ENCODE measurements around the gene ZNF132. TPM values are rescaled to one million over a fixed set of nuclear protein-coding genes. Genes with fewer than 3 reads are reported as not detected.

ZNF132 gene
- total and polyA plus RNA-seq, 3 donors from 2014 or later, result 5.5 to 11.6 (median 11.4) TPM

DNA sequence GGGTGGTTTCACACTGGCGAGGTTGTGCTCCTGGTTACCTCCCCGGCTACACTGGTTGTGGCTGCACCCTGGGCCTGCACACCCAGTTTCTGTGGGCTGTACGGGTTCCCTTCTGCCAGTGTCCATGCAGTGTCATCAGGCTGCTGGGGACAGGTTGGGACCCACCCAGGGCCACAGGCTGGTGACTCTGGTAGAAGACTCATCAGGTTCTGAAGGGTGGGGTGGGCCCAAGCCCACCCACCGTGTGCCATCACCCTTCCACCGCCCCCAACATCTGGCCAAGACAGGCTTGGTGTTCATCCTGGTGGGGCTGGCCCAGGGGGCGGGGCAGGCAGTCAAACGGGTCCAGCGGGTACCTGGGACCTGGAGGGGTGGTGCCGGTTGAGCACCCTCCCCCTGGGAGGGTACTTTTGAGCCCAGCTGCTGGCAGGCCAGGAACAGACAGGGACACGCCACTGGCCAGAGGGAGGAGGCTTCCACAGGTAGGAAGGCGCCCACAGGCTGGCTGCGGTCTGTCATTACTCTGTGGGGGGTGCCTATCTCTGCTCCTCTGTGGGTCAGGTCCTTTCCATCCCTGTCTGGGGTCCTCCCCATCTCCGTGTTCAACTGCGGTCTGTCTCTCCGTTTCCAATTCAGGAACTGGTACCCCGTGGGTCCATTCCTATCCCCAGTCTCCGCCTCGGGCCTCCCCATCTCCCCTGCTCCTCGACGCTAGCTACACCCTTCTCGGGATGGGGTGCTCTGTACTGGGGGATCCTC lies 44.6 kb downstream of the ZNF132 start, which contains the start of gene RNF225:
Gene RNF225, plus strand, starts transcription at position 437 of the 759 bp plus-strand sequence. CDS start 434 bp downstream, outside the sequence.
- Histone ChIP-seq H3K27me3 (no peaks in the 10 kb centered on the region), H3K9me3 (no peaks in the 10 kb centered on the region), H3K4me3 (peak within 1 kb of the TSS; percentile 18 to 34), H3K27ac (no peak within 1 kb of the TSS), H3K36me3 (ENCODE audit: low read depth, missing control alignments) (no peaks in the 10 kb centered on the region), H3K4me1 (peaks cover 6% of the 10 kb centered on the region)
- DNase-seq, result no peak
- intact Hi-C loops (cut with DNase I; ENCODE audit: low total_unique reads), result no loop called here
- TF ChIP-seq POLR2A (IDR thresholded peaks at IDR 0.05), result no peak
- TF ChIP-seq, protein P1, sequence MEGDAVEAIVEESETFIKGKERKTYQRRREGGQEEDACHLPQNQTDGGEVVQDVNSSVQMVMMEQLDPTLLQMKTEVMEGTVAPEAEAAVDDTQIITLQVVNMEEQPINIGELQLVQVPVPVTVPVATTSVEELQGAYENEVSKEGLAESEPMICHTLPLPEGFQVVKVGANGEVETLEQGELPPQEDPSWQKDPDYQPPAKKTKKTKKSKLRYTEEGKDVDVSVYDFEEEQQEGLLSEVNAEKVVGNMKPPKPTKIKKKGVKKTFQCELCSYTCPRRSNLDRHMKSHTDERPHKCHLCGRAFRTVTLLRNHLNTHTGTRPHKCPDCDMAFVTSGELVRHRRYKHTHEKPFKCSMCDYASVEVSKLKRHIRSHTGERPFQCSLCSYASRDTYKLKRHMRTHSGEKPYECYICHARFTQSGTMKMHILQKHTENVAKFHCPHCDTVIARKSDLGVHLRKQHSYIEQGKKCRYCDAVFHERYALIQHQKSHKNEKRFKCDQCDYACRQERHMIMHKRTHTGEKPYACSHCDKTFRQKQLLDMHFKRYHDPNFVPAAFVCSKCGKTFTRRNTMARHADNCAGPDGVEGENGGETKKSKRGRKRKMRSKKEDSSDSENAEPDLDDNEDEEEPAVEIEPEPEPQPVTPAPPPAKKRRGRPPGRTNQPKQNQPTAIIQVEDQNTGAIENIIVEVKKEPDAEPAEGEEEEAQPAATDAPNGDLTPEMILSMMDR (IDR thresholded peaks at IDR 0.05), result no peak
- 9 to 45% methylated on average over 9 to 21 of the region's 21 CpGs for WGBS, 2 donors

DNA sequence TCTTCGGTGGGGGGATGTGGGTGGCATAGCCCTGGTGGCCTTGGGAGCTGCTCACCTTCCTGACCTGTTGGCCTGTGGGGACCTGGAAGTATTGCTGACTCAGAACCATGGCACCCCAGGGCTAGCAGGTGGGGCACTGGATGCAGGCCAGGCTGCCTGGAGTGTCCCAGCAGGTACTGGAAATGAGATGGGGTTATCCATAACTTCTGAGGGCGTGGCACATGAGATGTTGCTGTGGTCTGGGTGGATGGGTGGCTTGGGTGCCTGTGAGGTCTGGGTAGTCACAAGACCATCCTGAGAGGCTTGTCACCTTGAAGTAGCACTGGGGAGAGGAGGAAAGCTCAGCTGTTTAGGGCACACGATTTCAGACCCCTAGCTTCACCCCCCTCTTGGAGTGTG lies 45.1 kb downstream of the ZNF132 start:
- Histone ChIP-seq H3K4me1 (peaks cover 5% of the 10 kb centered on the region), H3K27me3 (no peaks in the 10 kb centered on the region), H3K27ac (no peak overlapping the region), H3K4me3 (no peak overlapping the region), H3K36me3 (ENCODE audit: low read depth, missing control alignments) (no peaks in the 10 kb centered on the region), H3K9me3 (no peaks in the 10 kb centered on the region)
- TF ChIP-seq, protein P1 (IDR thresholded peaks at IDR 0.05), result no peak
- no peak for TF ChIP-seq POLR2A (IDR thresholded peaks at IDR 0.05)
- no peak for DNase-seq
- intact Hi-C loops (cut with DNase I; ENCODE audit: low total_unique reads), result no loop called here
- WGBS, 2 donors, result 72 to 100% methylated on average over 2 to 3 of the region's 3 CpGs

DNA sequence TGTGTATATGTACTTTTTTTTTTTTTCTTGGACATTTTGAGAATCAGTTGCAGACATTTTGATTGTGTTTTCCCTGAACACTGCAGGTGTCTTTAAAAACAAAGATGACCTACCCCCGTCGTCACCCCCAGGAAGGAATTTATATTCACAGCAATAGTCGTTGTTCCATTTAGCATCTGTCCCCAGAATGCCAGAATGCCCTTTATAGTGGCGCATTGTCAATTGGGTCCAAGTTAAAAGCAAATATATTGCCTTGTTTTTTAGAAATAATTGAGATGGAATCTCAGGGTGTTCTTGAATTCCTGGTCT lies 46.3 kb downstream of the ZNF132 start:
- Histone ChIP-seq H3K36me3 (ENCODE audit: low read depth, missing control alignments) (no peaks in the 10 kb centered on the region), H3K4me1 (peaks cover 5% of the 10 kb centered on the region), H3K27me3 (no peaks in the 10 kb centered on the region), H3K9me3 (no peaks in the 10 kb centered on the region), H3K27ac (no peak overlapping the region), H3K4me3 (no peak overlapping the region)
- 82 to 90% methylated on average over 4 of the region's 4 CpGs for WGBS, 2 donors
- intact Hi-C loops (cut with DNase I; ENCODE audit: low total_unique reads), result no loop called here
- no peak for DNase-seq
- TF ChIP-seq, protein P1 (IDR thresholded peaks at IDR 0.05), result no peak
- no peak for TF ChIP-seq POLR2A (IDR thresholded peaks at IDR 0.05)

DNA sequence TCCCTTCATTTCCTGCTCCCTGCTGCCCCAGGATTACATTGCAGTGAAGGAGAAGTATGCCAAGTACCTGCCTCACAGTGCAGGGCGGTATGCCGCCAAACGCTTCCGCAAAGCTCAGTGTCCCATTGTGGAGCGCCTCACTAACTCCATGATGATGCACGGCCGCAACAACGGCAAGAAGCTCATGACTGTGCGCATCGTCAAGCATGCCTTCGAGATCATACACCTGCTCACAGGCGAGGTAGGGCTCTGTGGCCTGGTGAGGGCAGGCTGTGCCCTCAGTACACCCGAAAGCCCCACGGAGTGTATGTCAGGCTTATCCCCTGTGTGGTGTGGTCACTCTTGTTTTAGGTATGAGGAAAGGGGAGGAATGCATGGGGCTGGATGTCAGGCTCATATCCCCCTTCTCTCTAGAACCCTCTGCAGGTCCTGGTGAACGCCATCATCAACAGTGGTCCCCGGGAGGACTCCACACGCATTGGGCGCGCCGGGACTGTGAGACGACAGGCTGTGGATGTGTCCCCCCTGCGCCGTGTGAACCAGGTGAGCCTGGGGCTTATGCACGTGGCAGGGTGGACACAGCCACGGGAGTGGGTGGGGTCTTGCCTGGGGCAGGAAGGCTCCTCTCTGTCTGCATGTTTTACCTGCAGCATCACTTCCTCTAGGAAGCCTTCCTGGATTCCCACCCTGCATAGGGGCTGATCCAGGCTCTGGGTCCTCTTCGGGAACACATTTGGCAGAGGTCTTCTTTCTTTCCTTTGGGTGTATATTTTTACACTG lies 46.8 kb downstream of the ZNF132 start:
- Histone ChIP-seq H3K4me3 (no peak overlapping the region), H3K27ac (no peak overlapping the region), H3K9me3 (no peaks in the 10 kb centered on the region), H3K36me3 (ENCODE audit: low read depth, missing control alignments) (no peaks in the 10 kb centered on the region), H3K27me3 (no peaks in the 10 kb centered on the region), H3K4me1 (peaks cover 5% of the 10 kb centered on the region)
- no peak for DNase-seq
- intact Hi-C loops (cut with DNase I; ENCODE audit: low total_unique reads), result no loop called here
- WGBS, 2 donors, result 89 to 91% methylated on average over 16 to 26 of the region's 26 CpGs
- TF ChIP-seq, protein P1 (IDR thresholded peaks at IDR 0.05), result no peak
- TF ChIP-seq POLR2A (IDR thresholded peaks at IDR 0.05), result no peak

Data from testis (tissue), 3 donors.